Thyroid gland (tissue), 4 donors: Measurements from ENCODE around the gene CFAP46.

Experiments
- POLR2A ChIP-seq, 2 donors: fragments of 450-650 bp; IDR thresholded peaks; one replicate each; pipeline ENCODE4 v1.6.1; 2017; ENCODE audit warnings: antibody characterized with exemption in 2 of 2, mild to moderate bottlenecking in 2 of 2, moderate library complexity in 1 of 2
- TF ChIP-seq, protein P1 (sequence below), 6 experiments: fragments of 200-600 bp in 3 of 6; fragments of 450-650 bp in 3 of 6; sonication (generic) in 3 of 6; IDR thresholded peaks; one replicate each; pipeline ENCODE4 v1.5.1; 2016 to 2019; ENCODE audit warnings: antibody characterized with exemption in 6 of 6, mild to moderate bottlenecking in 2 of 6, inconsistent platforms in 1 of 6, moderate library complexity in 1 of 6

DNA sequence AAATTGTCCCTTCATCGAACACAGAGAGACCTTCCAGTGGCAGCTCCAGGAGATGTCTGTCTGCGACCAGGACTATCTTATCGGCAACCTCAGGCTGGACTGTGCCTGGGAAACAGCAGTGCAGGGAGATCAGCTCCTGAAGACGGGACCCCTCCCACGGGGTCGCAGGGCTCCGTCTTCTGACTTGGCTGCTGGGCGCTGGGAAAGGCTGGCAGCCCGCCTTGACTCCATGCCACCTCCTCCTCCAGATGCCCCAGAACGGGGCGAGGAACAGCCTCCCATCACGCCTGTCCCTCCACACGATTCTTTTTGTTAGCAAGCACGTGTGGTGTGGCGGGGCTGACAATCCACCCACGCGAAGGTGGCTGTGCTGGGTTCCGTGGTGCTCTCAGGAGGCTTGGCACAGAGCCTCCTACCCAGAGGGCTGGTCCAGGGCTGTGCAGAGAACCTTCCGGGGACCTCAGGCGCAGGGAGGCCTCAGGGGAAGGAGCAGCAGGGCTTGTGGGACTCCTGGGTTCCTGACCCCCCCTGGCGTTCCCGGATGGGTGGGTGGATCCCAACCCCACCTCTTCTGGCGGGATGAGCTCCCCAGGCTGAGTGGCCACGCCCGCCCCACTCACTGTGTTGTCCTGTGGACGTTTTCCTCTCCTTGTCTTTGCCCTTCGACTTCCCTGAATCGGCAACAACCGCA, 108.8 kb downstream of the CFAP46 start:
- TF ChIP-seq, protein P1, sequence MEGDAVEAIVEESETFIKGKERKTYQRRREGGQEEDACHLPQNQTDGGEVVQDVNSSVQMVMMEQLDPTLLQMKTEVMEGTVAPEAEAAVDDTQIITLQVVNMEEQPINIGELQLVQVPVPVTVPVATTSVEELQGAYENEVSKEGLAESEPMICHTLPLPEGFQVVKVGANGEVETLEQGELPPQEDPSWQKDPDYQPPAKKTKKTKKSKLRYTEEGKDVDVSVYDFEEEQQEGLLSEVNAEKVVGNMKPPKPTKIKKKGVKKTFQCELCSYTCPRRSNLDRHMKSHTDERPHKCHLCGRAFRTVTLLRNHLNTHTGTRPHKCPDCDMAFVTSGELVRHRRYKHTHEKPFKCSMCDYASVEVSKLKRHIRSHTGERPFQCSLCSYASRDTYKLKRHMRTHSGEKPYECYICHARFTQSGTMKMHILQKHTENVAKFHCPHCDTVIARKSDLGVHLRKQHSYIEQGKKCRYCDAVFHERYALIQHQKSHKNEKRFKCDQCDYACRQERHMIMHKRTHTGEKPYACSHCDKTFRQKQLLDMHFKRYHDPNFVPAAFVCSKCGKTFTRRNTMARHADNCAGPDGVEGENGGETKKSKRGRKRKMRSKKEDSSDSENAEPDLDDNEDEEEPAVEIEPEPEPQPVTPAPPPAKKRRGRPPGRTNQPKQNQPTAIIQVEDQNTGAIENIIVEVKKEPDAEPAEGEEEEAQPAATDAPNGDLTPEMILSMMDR (IDR thresholded peaks at IDR 0.05): no peak
- no peak for TF ChIP-seq POLR2A (IDR thresholded peaks at IDR 0.05)
